GM12878 (cell line): ENCODE results near the gene ADM2. TPM values are rescaled to one million over a fixed set of nuclear protein-coding genes. Genes with fewer than 3 reads are reported as not detected.

Experiments used
- ATAC-seq: fragments of 200-7000 bp; cut with Tn5 transposase; 3 replicates; pipeline ENCODE4 v1.9.1; 2020; ENCODE audit warnings: mild to moderate bottlenecking, moderate library complexity
- BruUV-seq: library from RNA; stranded (reverse); fragments of 400-500 nt; replicated peaks from 2 replicates; lab custom pipeline; 2021; lab: Mats Ljungman, UMichigan
- CTCF ChIA-PET: fragments of 300-600 bp; sonication (Branson Sonifier 250); formaldehyde crosslinking; extraction: SDS; loops from one replicate; lab custom pipeline; 2021; ENCODE audit warnings: inconsistent platforms; lab: Yijun Ruan, JAX
- POLR2A ChIA-PET: fragments of 350-600 bp; formaldehyde crosslinking; extraction: SDS; loops from one replicate; lab custom pipeline; 2021; ENCODE audit warnings: inconsistent platforms; lab: Charles Lee
- RAD21 ChIA-PET: fragments of 300-600 bp; sonication (Branson Sonifier 250); formaldehyde crosslinking; loops from one replicate; lab custom pipeline; 2023; ENCODE audit warnings: antibody characterized with exemption; ENCODE audit not compliant: unreplicated experiment; lab: Charles Lee
- SMC1A ChIA-PET: fragments of 300-600 bp; sonication (Branson Sonifier 250); formaldehyde crosslinking; loops from one replicate; lab custom pipeline; 2023; ENCODE audit not compliant: unreplicated experiment, uncharacterized antibody; lab: Charles Lee
- DNase-seq: peaks from one replicate; pipeline ENCODE4 v3.0.0-alpha.2; 2011; ENCODE audit warnings: low read depth, low spot score
- FAIRE-seq: peaks from 3 replicates; lab custom pipeline; 2011; peaks lifted over from hg19 to GRCh38; lab: Jason Lieb, UNC
- H2AFZ ChIP-seq: 2 replicates; pipeline ENCODE4 v1.6.0; 2011; ENCODE audit warnings: low read depth, low read length, control low read depth; ENCODE audit not compliant: control insufficient read depth
- H3K27ac ChIP-seq: 2 replicates; pipeline ENCODE4 v1.5.1; 2011; ENCODE audit warnings: control low read depth; ENCODE audit not compliant: control insufficient read depth, insufficient read depth
- H3K27me3 ChIP-seq, 2 experiments: replicated peaks in 1 of 2; 2 replicates each; pipeline versions ENCODE4 v1.6.0 to v1.6.1; 2011; ENCODE audit warnings: low read length in 1 of 2; ENCODE audit not compliant: control insufficient read depth in 2 of 2, insufficient read depth in 2 of 2
- H3K36me3 ChIP-seq, 2 experiments: 2 replicates each; pipeline ENCODE4 v1.5.1; 2011; ENCODE audit warnings: low read length in 1 of 2; ENCODE audit not compliant: control insufficient read depth in 2 of 2, insufficient read depth in 2 of 2
- H3K4me1 ChIP-seq: 2 replicates; pipeline ENCODE4 v1.6.1; 2011; ENCODE audit warnings: mild to moderate bottlenecking, low read length, moderate library complexity, mixed read lengths; ENCODE audit not compliant: control insufficient read depth, insufficient read depth
- H3K4me2 ChIP-seq: 2 replicates; pipeline ENCODE4 v1.6.0; 2011; ENCODE audit warnings: control low read depth; ENCODE audit not compliant: control insufficient read depth, insufficient read depth
- H3K4me3 ChIP-seq: fragments of 200-600 bp; sonication (generic); 2 replicates; pipeline ENCODE4 v1.5.1; 2016
- H3K79me2 ChIP-seq: 2 replicates; pipeline ENCODE4 v1.6.0; 2011; ENCODE audit warnings: low read length; ENCODE audit not compliant: control insufficient read depth, insufficient read depth
- H3K9ac ChIP-seq: 2 replicates; pipeline ENCODE4 v1.8.0; 2011; ENCODE audit warnings: low read length, control low read depth, mixed read lengths; ENCODE audit not compliant: control insufficient read depth, insufficient read depth
- H3K9me3 ChIP-seq: replicated peaks from 3 replicates; pipeline ENCODE4 v1.5.1; 2011; ENCODE audit warnings: mild to moderate bottlenecking, low read length; ENCODE audit not compliant: control insufficient read depth, insufficient read depth
- H4K20me1 ChIP-seq: 2 replicates; pipeline ENCODE4 v1.6.0; 2011; ENCODE audit not compliant: control insufficient read depth, insufficient read depth
- NFYA ChIP-seq: IDR thresholded peaks from 2 replicates; pipeline ENCODE4 v1.6.1; 2011; ENCODE audit warnings: low read depth, mild to moderate bottlenecking, low read length, improper control_type of control experiment, borderline replicate concordance
- NR2F1 ChIP-seq: fragments of 450-650 bp; conservative IDR thresholded peaks from 2 replicates; pipeline ENCODE4 v1.6.1; 2017; ENCODE audit warnings: mild to moderate bottlenecking
- SIN3A ChIP-seq: IDR thresholded peaks from 2 replicates; pipeline ENCODE4 v1.6.1; 2012; ENCODE audit warnings: low read depth, low read length, improper control_type of control experiment
- ZBTB40 ChIP-seq: fragments of 450-650 bp; IDR thresholded peaks from 2 replicates; pipeline ENCODE4 v1.6.1; 2016; ENCODE audit warnings: mild to moderate bottlenecking, moderate library complexity, borderline replicate concordance
- ZSCAN29 ChIP-seq: fragments of 450-650 bp; IDR thresholded peaks from 2 replicates; pipeline ENCODE4 v1.6.1; 2017; ENCODE audit warnings: mild to moderate bottlenecking, moderate library complexity
- WGBS: methylation state at CpG from one replicate; pipeline ENCODE4 v1.1.6; 2016; ENCODE audit warnings: low lambda C conversion rate; ENCODE audit not compliant: insufficient replicate concordance, insufficient coverage; ENCODE audit errors: missing lambda C conversion rate; 5-methylcytosine and 5-hydroxymethylcytosine counted together
- in situ Hi-C: fragments of 300-500 bp; cut with MboI; formaldehyde crosslinking; loops from 9 replicates; pipeline ENCODE4 v1.14.3; 2018; ENCODE audit warnings: mixed read lengths
- intact Hi-C: fragments of 100-400 bp; cut with micrococcal nuclease; formaldehyde crosslinking; loops from one replicate; pipeline ENCODE4 v1.14.2; 2022; ENCODE audit not compliant: unreplicated experiment
- polyA plus RNA-seq, 11 experiments: library from polyadenylated mRNA; depleted of rRNA in 4 of 11; unstranded in 6 of 11; stranded (reverse) in 5 of 11; fragments of >200 nt; fragmentation: Nextera tagmentation in 4 of 11; fragmentation: Illumina TruSeq in 1 of 11; extraction: Ambion mirVana in 4 of 11; extraction: Trizol in 1 of 11; gene quantifications; 1 replicate in 1 of 11; 2 replicates in 10 of 11; pipeline versions ENCODE4 v1.2.1 to v1.2.3, GENCODE V29; 2011 to 2016; ENCODE audit warnings: inconsistent platforms in 2 of 11, missing spikeins in 2 of 11, low read depth in 1 of 11
- total RNA-seq, 4 experiments: library from RNA; depleted of rRNA in 3 of 4; stranded (reverse); fragments of >200 nt in 3 of 4; fragmentation: Illumina TruSeq in 1 of 4; extraction: Trizol in 1 of 4; gene quantifications; 2 replicates each; pipeline versions ENCODE4 v1.2.1 to v1.2.3, GENCODE V29; 2013 to 2021

Gene ADM2
- total and polyA plus RNA-seq, 10 of the 15 experiments (the other 5 are each of a cell fraction or from before 2014, with no cell fraction given): 0.02 to 0.33 (median 0.12) TPM; not detected in 2

DNA sequence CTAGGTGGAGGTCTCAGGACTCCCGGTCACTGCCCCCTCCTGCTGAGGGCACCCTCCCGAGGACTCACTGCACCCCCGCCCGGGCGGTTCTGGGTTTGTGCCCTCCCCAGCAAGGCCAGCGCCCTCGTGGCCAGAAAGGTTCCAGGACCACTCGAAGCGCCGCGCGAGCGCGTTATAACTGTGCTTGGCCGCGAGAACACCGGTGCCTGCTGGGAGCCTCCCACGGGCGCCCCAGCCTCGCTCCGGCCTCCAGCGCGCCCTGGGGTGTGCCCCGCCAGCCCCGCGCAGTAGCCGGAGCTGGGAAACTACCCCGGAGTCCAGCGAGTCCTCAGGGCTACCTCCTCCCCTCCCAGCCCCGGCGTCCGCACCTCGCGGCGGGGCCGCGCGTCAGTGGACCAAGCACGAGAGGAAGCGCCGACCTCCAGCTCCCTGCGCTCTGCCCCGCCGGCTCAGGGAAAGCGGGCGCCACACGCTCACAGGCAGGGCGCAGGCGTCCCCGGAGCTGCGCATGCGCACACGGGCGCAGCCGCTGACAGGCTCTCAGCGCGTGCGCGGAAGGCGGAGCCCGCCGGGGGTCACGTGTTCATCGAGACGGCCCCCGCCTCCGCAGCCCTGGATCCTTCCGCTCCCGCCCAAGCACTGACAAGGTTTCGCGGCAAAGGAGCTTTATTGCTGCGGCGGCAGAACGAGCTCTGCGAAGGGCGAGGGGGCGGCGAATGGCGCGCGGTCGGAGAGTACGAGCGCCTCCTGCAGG is 43.9 kb downstream of the ADM2 start, which contains the start of gene SCO2 (continued):
- TF ChIP-seq NR2F1: peak; percentile 40; the same call in 1 of the 2 replicates
- no peak for TF ChIP-seq ZSCAN29
- no peak for TF ChIP-seq NFYA

DNA sequence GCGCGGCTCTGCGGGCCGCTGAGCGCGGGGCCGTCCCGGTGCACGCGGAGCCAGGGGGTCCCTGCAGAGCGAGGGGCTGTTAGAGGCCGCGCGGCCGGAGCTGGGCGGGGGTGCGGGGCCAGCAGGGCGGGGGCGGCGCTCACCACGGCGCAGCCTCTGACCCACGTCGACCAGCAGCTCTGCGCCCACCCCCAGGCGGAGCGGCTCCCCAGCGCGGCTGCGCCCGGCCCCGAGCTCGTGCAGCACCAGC is 44.4 kb downstream of the ADM2 start:
- H3K79me2 ChIP-seq: peaks cover 56% of the 10 kb centered on the region
- POLR2A ChIA-PET: interaction anchor here (0.5 to 6.5 kb wide), 19 partner anchors 11 to 211 kb away, joined by 3 to 232 read pairs (median 5); partner anchors contain the start of genes KLHDC7B, LMF2, NCAPH2 and SYCE3
- RAD21 ChIA-PET: interaction anchor here (0.6 to 6.3 kb wide), 24 partner anchors 9 to 285 kb away, joined by 3 to 106 read pairs (median 4); partner anchors contain the start of genes CHKB, LMF2, NCAPH2 and SYCE3
- DNase-seq (no peak), ATAC-seq (no peak), FAIRE-seq (no peak)
- H3K36me3 ChIP-seq: peaks cover 5 to 30% of the 10 kb centered on the region in 2 experiments; a peak in 3 of 4 replicates
- H4K20me1 ChIP-seq: no peaks in the 10 kb centered on the region
- BruUV-seq: no TSS peak
- H3K4me1 ChIP-seq: peaks cover 16% of the 10 kb centered on the region
- H3K9me3 ChIP-seq: no peaks in the 10 kb centered on the region
- SMC1A ChIA-PET: interaction anchor here (0.7 to 5.8 kb wide), 16 partner anchors 9 to 275 kb away, joined by 3 to 58 read pairs (median 6); partner anchors contain the start of genes CHKB, HDAC10, LMF2 and NCAPH2
- intact Hi-C loops: loop anchor here (5.0 kb wide), 2 partner anchors 37 to 57 kb away; partner anchors contain the start of genes CHKB and SYCE3
- in situ Hi-C loops: loop anchor here (5.0 kb wide), 1 partner anchor 97 kb away; no protein-coding TSS in a partner anchor
- CTCF ChIA-PET: interaction anchor here (0.6 to 3.5 kb wide), 28 partner anchors 8 to 250 kb away, joined by 3 to 38 read pairs (median 4); partner anchors contain the start of genes ARSA, KLHDC7B, LMF2 and NCAPH2
- H3K27me3 ChIP-seq: no peaks in the 10 kb centered on the region
- TF ChIP-seq ZBTB40: no peak
- TF ChIP-seq SIN3A: 0 out of 2 replicates have a peak, but pooled peaks have one; percentile 7
- peak overlapping the region; percentile 55; the same call in 1 of the 2 replicates for H2AFZ ChIP-seq
- H3K4me3 ChIP-seq: peak overlapping the region; percentile 74
- H3K4me2 ChIP-seq: peak overlapping the region; percentile 99
- peak overlapping the region; percentile 94; the same call in 1 of the 2 replicates for H3K9ac ChIP-seq
- peak overlapping the region; percentile 94 for H3K27ac ChIP-seq
- 0% methylated on average over 2 of the region's 33 CpGs for WGBS
